Activated T-helper 1 cell treated with anti-CD3 and anti-CD28 coated beads, Interleukin-12 subunit alpha, Interleukin-12 subunit beta, Interleukin-2, Interleukin-4 antibody, amounts not matched to agents 30 ng/mL and 10 ng/mL and 1 ng/mL, durations not matched to agents 14 hours and 24 hours and 36 hours (primary cell): ENCODE measurements around the gene ULK4. TPM values are rescaled to one million over a fixed set of nuclear protein-coding genes. Genes with fewer than 3 reads are reported as not detected.

ENCODE experiments used
- DNase-seq: peaks from one replicate; pipeline ENCODE4 v3.0.0; 2021; ENCODE audit warnings: low spot score
- H3K27ac Mint-ChIP-seq: one replicate; pipeline ENCODE4 v1.8.0; 2021; ENCODE audit warnings: mild to moderate bottlenecking, mixed read lengths
- H3K27me3 Mint-ChIP-seq: one replicate; pipeline ENCODE4 v1.8.0; 2022; ENCODE audit warnings: mild to moderate bottlenecking, moderate library complexity, mixed read lengths; ENCODE audit not compliant: insufficient read depth
- H3K36me3 Mint-ChIP-seq: one replicate; pipeline ENCODE4 v1.8.0; 2021; ENCODE audit warnings: low read depth, mixed read lengths
- H3K4me1 Mint-ChIP-seq: one replicate; pipeline ENCODE4 v1.8.0; 2021; ENCODE audit warnings: low read depth, mixed read lengths
- H3K4me3 Mint-ChIP-seq: one replicate; pipeline ENCODE4 v1.8.0; 2021; ENCODE audit warnings: mild to moderate bottlenecking, moderate library complexity, mixed read lengths
- H3K9me3 Mint-ChIP-seq: one replicate; pipeline ENCODE4 v1.8.0; 2021; ENCODE audit warnings: mixed read lengths
- intact Hi-C: fragments of 100-400 bp; cut with micrococcal nuclease; formaldehyde crosslinking; loops from one replicate; pipeline ENCODE4 v1.15.1; 2024
- total RNA-seq: library from RNA; stranded (reverse); gene quantifications from 2 replicates; pipeline ENCODE4 v1.2.3, GENCODE V29; 2022

The ULK4 gene
- total RNA-seq, 1 donor from 2014 or later, result 7.3 TPM

DNA sequence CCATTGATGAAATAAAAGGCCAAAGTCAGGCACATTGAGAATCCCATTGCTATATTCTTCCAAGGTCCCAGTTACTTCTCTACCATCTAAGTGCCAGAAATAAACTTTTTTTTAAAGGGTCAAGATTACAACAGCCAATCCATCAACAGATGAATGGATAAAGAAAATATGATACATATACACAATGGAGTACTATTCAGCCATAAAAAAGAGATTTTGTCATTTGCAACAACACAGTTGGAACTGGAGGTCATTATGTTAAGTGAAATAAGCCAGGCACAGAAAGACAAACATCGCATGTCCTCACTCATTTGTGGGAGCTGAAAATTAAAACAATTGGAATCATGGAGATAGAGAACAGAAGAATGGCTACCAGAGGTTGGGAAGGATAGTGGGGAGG is 25.5 kb downstream of the ULK4 start:
- H3K4me3 Mint-ChIP-seq, result no peak overlapping the region
- peaks cover 3% of the 10 kb centered on the region for H3K36me3 Mint-ChIP-seq
- intact Hi-C loops, result no loop called here
- no peaks in the 10 kb centered on the region for H3K9me3 Mint-ChIP-seq
- H3K27me3 Mint-ChIP-seq, result no peaks in the 10 kb centered on the region
- H3K27ac Mint-ChIP-seq, result no peak overlapping the region
- DNase-seq, result no peak
- H3K4me1 Mint-ChIP-seq, result no peaks in the 10 kb centered on the region

DNA sequence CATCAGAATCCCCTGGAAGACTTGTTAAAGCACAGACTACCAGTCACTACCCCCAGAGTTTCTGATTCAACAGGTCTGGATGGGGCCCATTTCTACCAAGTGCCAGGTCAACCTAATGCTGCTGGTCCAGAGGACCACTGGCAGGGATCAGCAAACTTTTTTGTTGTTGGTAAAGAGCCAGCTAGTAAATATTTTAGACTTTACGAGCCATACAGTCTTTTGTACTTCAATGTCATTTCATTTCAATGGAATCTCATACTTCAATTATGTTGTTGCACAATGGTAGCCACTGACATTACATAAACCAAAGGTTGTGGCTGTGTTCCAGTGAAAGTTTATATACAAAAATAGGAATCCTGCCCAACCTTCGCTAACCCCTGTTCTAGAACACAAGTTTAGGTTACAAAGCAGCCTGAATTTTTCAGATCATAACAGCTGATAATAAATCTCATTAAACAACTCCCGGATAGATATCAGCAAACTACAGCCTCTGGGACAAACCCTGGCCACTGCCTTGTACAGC is 28.7 kb downstream of the ULK4 start:
- Mint-ChIP-seq H3K9me3 (no peaks in the 10 kb centered on the region), H3K27me3 (no peaks in the 10 kb centered on the region), H3K4me1 (no peaks in the 10 kb centered on the region), H3K36me3 (peaks cover 4% of the 10 kb centered on the region), H3K4me3 (no peak overlapping the region), H3K27ac (no peak overlapping the region)
- intact Hi-C loops, result no loop called here
- no peak for DNase-seq

GRCh38 chr3:41932464-41932863 is 29.4 kb downstream of the ULK4 start:
- Mint-ChIP-seq H3K27ac (no peak overlapping the region), H3K27me3 (no peaks in the 10 kb centered on the region), H3K9me3 (no peaks in the 10 kb centered on the region), H3K4me3 (no peak overlapping the region), H3K4me1 (no peaks in the 10 kb centered on the region), H3K36me3 (peaks cover 4% of the 10 kb centered on the region)
- no peak for DNase-seq
- intact Hi-C loops, result no loop called here

- Mint-ChIP-seq H3K9me3 (no peaks in the 10 kb centered on the region), H3K4me1 (no peaks in the 10 kb centered on the region), H3K27me3 (no peaks in the 10 kb centered on the region), H3K4me3 (no peak overlapping the region), H3K36me3 (no peaks in the 10 kb centered on the region), H3K27ac (no peak overlapping the region)
- no peak for DNase-seq
- intact Hi-C loops, result no loop called here
Observed at GRCh38 chr3:41920406-41920965, 41.4 kb downstream of the ULK4 start.

- peaks cover 1% of the 10 kb centered on the region for H3K27me3 Mint-ChIP-seq
- no peaks in the 10 kb centered on the region for H3K9me3 Mint-ChIP-seq
- no peak for DNase-seq
- H3K27ac Mint-ChIP-seq, result no peak overlapping the region
- no peak overlapping the region for H3K4me3 Mint-ChIP-seq
- peaks cover 2% of the 10 kb centered on the region for H3K36me3 Mint-ChIP-seq
- intact Hi-C loops, result no loop called here
- H3K4me1 Mint-ChIP-seq, result no peaks in the 10 kb centered on the region
Observed at GRCh38 chr3:41915353-41915752, 46.5 kb downstream of the ULK4 start.

DNA sequence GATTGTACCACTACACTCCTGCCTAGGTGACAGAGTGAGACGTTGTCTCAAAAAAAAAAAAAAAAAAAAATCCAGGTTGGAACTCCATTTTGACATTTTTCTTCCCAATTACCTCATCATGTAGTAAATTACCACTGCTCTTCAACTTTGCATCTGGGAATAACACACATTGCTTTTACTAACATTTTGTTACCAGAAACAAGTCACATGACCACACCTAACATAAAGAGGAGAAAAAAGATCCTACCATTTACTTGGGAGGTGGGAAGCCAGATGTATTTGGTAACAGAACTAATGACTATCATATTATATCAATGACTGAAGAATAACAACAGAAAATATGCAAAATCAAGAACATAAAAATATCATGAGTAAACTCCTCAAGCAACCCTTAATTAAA is 49.6 kb downstream of the ULK4 start:
- intact Hi-C loops, result no loop called here
- H3K4me1 Mint-ChIP-seq, result peaks cover 5% of the 10 kb centered on the region
- peaks cover 1% of the 10 kb centered on the region for H3K27me3 Mint-ChIP-seq

GRCh38 chr3:41907330-41908073 is 54.4 kb downstream of the ULK4 start:
- Mint-ChIP-seq H3K36me3 (peaks cover 2% of the 10 kb centered on the region), H3K27me3 (peaks cover 1% of the 10 kb centered on the region), H3K27ac (no peak overlapping the region), H3K9me3 (no peaks in the 10 kb centered on the region), H3K4me3 (no peak overlapping the region), H3K4me1 (peaks cover 5% of the 10 kb centered on the region)
- no peak for DNase-seq
- intact Hi-C loops, result no loop called here

More for the DNA sequence above, 49.6 kb downstream of the ULK4 start:
- Mint-ChIP-seq H3K9me3 (no peaks in the 10 kb centered on the region), H3K36me3 (peaks cover 2% of the 10 kb centered on the region), H3K27ac (no peak overlapping the region), H3K4me3 (no peak overlapping the region)
- DNase-seq, result no peak

- intact Hi-C loops, result no loop called here
Observed at GRCh38 chr3:41900265-41900664, 61.6 kb downstream of the ULK4 start.

DNA sequence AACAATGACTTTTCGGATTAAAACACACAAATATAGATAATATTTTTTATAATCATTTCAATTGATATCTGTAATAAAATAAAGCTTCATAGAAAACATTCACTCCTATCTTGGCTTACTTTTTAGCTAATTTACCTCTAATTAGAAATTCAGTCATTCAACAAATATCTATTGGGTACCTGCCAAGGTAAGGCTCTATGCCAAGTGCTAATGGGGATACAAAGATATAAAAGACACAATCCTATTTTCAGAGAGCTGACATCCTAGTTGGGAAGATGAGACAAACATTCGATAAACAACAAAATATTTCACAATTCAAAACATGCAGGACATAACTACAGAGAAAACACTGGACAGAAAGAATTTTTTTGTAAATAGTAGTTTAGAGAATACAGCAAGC is 63.3 kb downstream of the ULK4 start:
- H3K27me3 Mint-ChIP-seq, result no peaks in the 10 kb centered on the region
- no peaks in the 10 kb centered on the region for H3K9me3 Mint-ChIP-seq
- DNase-seq, result no peak
- H3K27ac Mint-ChIP-seq, result no peak overlapping the region
- H3K4me1 Mint-ChIP-seq, result no peaks in the 10 kb centered on the region
- H3K36me3 Mint-ChIP-seq, result peaks cover 3% of the 10 kb centered on the region
- intact Hi-C loops, result no loop called here
- no peak overlapping the region for H3K4me3 Mint-ChIP-seq

More at GRCh38 chr3:41900265-41900664, 61.6 kb downstream of the ULK4 start:
- Mint-ChIP-seq H3K36me3 (peaks cover 3% of the 10 kb centered on the region), H3K4me1 (no peaks in the 10 kb centered on the region), H3K4me3 (no peak overlapping the region), H3K9me3 (no peaks in the 10 kb centered on the region), H3K27me3 (no peaks in the 10 kb centered on the region), H3K27ac (no peak overlapping the region)
- DNase-seq, result no peak

- Mint-ChIP-seq H3K27ac (no peak overlapping the region), H3K36me3 (peaks cover 6% of the 10 kb centered on the region), H3K4me3 (no peak overlapping the region), H3K27me3 (no peaks in the 10 kb centered on the region), H3K4me1 (no peaks in the 10 kb centered on the region), H3K9me3 (peaks cover 14% of the 10 kb centered on the region)
- intact Hi-C loops, result loop anchor here (1.0 to 2.0 kb wide), 4 partner anchors 119 to 549 kb away; no protein-coding TSS in a partner anchor
- no peak for DNase-seq
Observed at GRCh38 chr3:41893977-41894376, 67.9 kb downstream of the ULK4 start.

- Mint-ChIP-seq H3K27me3 (no peaks in the 10 kb centered on the region), H3K36me3 (peaks cover 6% of the 10 kb centered on the region), H3K9me3 (peaks cover 14% of the 10 kb centered on the region), H3K4me1 (no peaks in the 10 kb centered on the region), H3K4me3 (no peak overlapping the region), H3K27ac (no peak overlapping the region)
- no peak for DNase-seq
- intact Hi-C loops, result no loop called here
Observed at GRCh38 chr3:41888368-41889076, 73.4 kb downstream of the ULK4 start.

DNA sequence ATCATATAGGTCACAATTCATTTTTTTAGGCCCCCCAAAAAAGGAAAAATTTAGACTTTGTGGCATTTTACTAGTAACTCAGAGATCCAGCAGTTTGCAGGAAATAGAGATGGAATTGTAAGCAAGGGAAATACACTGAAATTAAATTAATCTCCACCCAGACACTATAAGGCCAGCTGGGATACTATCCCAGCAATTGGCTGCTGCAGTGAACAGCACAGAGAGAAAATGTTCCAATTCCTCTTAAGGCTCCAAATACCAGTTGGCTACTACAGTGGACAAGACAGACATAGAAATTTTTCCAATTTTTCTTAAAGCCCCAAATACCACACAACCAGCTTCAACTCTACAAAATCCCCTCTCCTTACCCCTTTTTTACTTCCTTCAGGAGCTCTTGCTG is 78.9 kb downstream of the ULK4 start:
- no peak overlapping the region for H3K4me3 Mint-ChIP-seq
- no peak for DNase-seq
- H3K27ac Mint-ChIP-seq, result no peak overlapping the region
- H3K27me3 Mint-ChIP-seq, result peaks cover 1% of the 10 kb centered on the region
- H3K4me1 Mint-ChIP-seq, result no peaks in the 10 kb centered on the region
- no peaks in the 10 kb centered on the region for H3K9me3 Mint-ChIP-seq
- intact Hi-C loops, result loop anchor here (5.0 kb wide), 2 partner anchors 686 to 1691 kb away; partner anchors contain the start of gene CTNNB1
- no peaks in the 10 kb centered on the region for H3K36me3 Mint-ChIP-seq
